Measurements from ENCODE around the gene OTOGL. TPM values are rescaled to one million over a fixed set of nuclear protein-coding genes. Genes with fewer than 3 reads are reported as not detected.

Gene OTOGL
- total RNA-seq, 1 experiment from 2014 or later = not detected

- Histone ChIP-seq H3K4me1 (replicated peaks; ENCODE audit: insufficient read depth) (no peaks in the 10 kb centered on the region), H3K79me2 (ENCODE audit: low read depth) (no peaks in the 10 kb centered on the region), H3K27ac (no peak overlapping the region), H3K4me3 (no peak overlapping the region), H3K36me3 (ENCODE audit: low read depth) (no peaks in the 10 kb centered on the region), H3K9me2 (ENCODE audit: insufficient read depth) (peaks cover 5% of the 10 kb centered on the region; the same call in 1 of the 2 replicates), H3K27me3 (ENCODE audit: insufficient read depth, low read depth) (no peaks in the 10 kb centered on the region), H3K4me2 (no peak overlapping the region), H3F3A (ENCODE audit: insufficient read depth, low read depth) (no peaks in the 10 kb centered on the region), H3K9me3 (ENCODE audit: insufficient read depth, low read depth) (no peaks in the 10 kb centered on the region), H4K20me1 (ENCODE audit: insufficient read depth) (no peaks in the 10 kb centered on the region; the same call in 1 of the 2 replicates), H2AFZ (no peak overlapping the region)
- TF ChIP-seq EZH2 (IDR thresholded peaks at IDR 0.05; ENCODE audit: low read depth) (no peak), CTCF (conservative IDR thresholded peaks at IDR 0.05) (peak; percentile 69)
- ChIA-PET CTCF (interaction anchor here (1.0 to 1.4 kb wide), 5 partner anchors 46 to 1063 kb away, joined by 3 to 20 read pairs (median 4); no protein-coding TSS in a partner anchor), POLR2A (ENCODE audit: unreplicated experiment) (interaction anchor here (0.6 kb wide), 2 partner anchors 72 to 819 kb away, joined by 3 to 5 read pairs; no protein-coding TSS in a partner anchor)
- peak in 1 of 2 experiments; percentile 17 for DNase-seq
- intact Hi-C loops (cut with micrococcal nuclease; ENCODE audit: unreplicated experiment) = loop anchor here (1.0 to 10.0 kb wide), 4 partner anchors 74 to 1430 kb away; no protein-coding TSS in a partner anchor
- BruUV-seq (replicated peaks) = no TSS peak
These were observed 95.9 kb downstream of the OTOGL start for GRCh38 chr12:80195074-80195726.

- intact Hi-C loops (cut with micrococcal nuclease; ENCODE audit: unreplicated experiment) = loop anchor here (1.0 to 10.0 kb wide), 4 partner anchors 74 to 1429 kb away; no protein-coding TSS in a partner anchor
- no TSS peak for BruUV-seq (replicated peaks)
- Histone ChIP-seq H2AFZ (no peak overlapping the region), H3K79me2 (ENCODE audit: low read depth) (no peaks in the 10 kb centered on the region), H3K36me3 (ENCODE audit: low read depth) (no peaks in the 10 kb centered on the region), H3K9me3 (ENCODE audit: insufficient read depth, low read depth) (no peaks in the 10 kb centered on the region), H3K9me2 (ENCODE audit: insufficient read depth) (peaks cover 5% of the 10 kb centered on the region; the same call in 1 of the 2 replicates), H3F3A (ENCODE audit: insufficient read depth, low read depth) (no peaks in the 10 kb centered on the region), H3K4me3 (no peak overlapping the region), H3K27ac (no peak overlapping the region), H3K4me2 (no peak overlapping the region), H4K20me1 (ENCODE audit: insufficient read depth) (no peaks in the 10 kb centered on the region; the same call in 1 of the 2 replicates), H3K27me3 (ENCODE audit: insufficient read depth, low read depth) (no peaks in the 10 kb centered on the region), H3K4me1 (replicated peaks; ENCODE audit: insufficient read depth) (no peaks in the 10 kb centered on the region)
- ChIA-PET CTCF (interaction anchor here (1.0 to 1.4 kb wide), 5 partner anchors 46 to 1062 kb away, joined by 3 to 20 read pairs (median 4); no protein-coding TSS in a partner anchor), POLR2A (ENCODE audit: unreplicated experiment) (interaction anchor here (0.6 kb wide), 2 partner anchors 71 to 819 kb away, joined by 3 to 5 read pairs; no protein-coding TSS in a partner anchor)
- no peak for TF ChIP-seq CTCF (conservative IDR thresholded peaks at IDR 0.05)
- TF ChIP-seq EZH2 (IDR thresholded peaks at IDR 0.05; ENCODE audit: low read depth) = no peak
- DNase-seq = no peak
These were observed 96.4 kb downstream of the OTOGL start for GRCh38 chr12:80195737-80196136.

GRCh38 chr12:80196419-80196818 lies 97.1 kb downstream of the OTOGL start:
- Histone ChIP-seq H3K27ac (no peak overlapping the region), H4K20me1 (ENCODE audit: insufficient read depth) (no peaks in the 10 kb centered on the region; the same call in 1 of the 2 replicates), H3K9me2 (ENCODE audit: insufficient read depth) (peaks cover 5% of the 10 kb centered on the region; the same call in 1 of the 2 replicates), H3K79me2 (ENCODE audit: low read depth) (no peaks in the 10 kb centered on the region), H3F3A (ENCODE audit: insufficient read depth, low read depth) (no peaks in the 10 kb centered on the region), H3K4me1 (replicated peaks; ENCODE audit: insufficient read depth) (no peaks in the 10 kb centered on the region), H3K9me3 (ENCODE audit: insufficient read depth, low read depth) (no peaks in the 10 kb centered on the region), H3K4me2 (no peak overlapping the region), H3K4me3 (no peak overlapping the region), H2AFZ (no peak overlapping the region), H3K36me3 (ENCODE audit: low read depth) (no peaks in the 10 kb centered on the region), H3K27me3 (ENCODE audit: insufficient read depth, low read depth) (no peaks in the 10 kb centered on the region)
- no TSS peak for BruUV-seq (replicated peaks)
- no peak for DNase-seq
- intact Hi-C loops (cut with micrococcal nuclease; ENCODE audit: unreplicated experiment) = loop anchor here (10.0 kb wide), 3 partner anchors 218 to 1428 kb away; no protein-coding TSS in a partner anchor
- TF ChIP-seq CTCF (conservative IDR thresholded peaks at IDR 0.05) (no peak), EZH2 (IDR thresholded peaks at IDR 0.05; ENCODE audit: low read depth) (no peak)
- ChIA-PET CTCF (no interaction called here), POLR2A (ENCODE audit: unreplicated experiment) (no interaction called here)
